Right ventricle myocardium inferior (tissue), 1 donor: Measurements from ENCODE around the gene WDR17. TPM values are rescaled to one million over a fixed set of nuclear protein-coding genes. Genes with fewer than 3 reads are reported as not detected.
A peak's percentile ranks its signal among the peaks of the same experiment; 100 is the strongest.

ENCODE experiments used
- ATAC-seq: fragments of 200-7000 bp; cut with Tn5 transposase; one replicate; pipeline ENCODE4 v1.9.1; 2020; ENCODE audit warnings: mild to moderate bottlenecking, moderate library complexity
- DNase-seq: peaks from one replicate; pipeline ENCODE4 v3.0.0; 2021; ENCODE audit errors: missing footprints
- intact Hi-C: fragments of 100-400 bp; cut with DNase I; formaldehyde crosslinking; loops from one replicate; pipeline ENCODE4 v1.11.0; 2022
- total RNA-seq: library from RNA; stranded (reverse); fragmentation: NEBNext Ultra II Directional; extraction: Animal tissue kit (Norgen Biotek cat#: 25700); gene quantifications from one replicate; pipeline ENCODE4 v1.2.1, GENCODE V29; 2021
- donor health status: DM: no; HTN: yes; CAD: no; lungs with severe emphysema.

Gene WDR17
- total RNA-seq, 1 donor from 2014 or later, result 0.43 TPM

GRCh38 chr4:176066757-176067156 lies 1.1 kb downstream of the WDR17 start:
- ATAC-seq (no peak), DNase-seq (no peak)

GRCh38 chr4:176077561-176077960 lies 11.9 kb downstream of the WDR17 start:
- intact Hi-C loops, result no loop called here
- ATAC-seq (no peak), DNase-seq (no peak)

More at GRCh38 chr4:176066757-176067156, 1.1 kb downstream of the WDR17 start:
- intact Hi-C loops, result no loop called here

GRCh38 chr4:176084769-176085168 lies 19.1 kb downstream of the WDR17 start:
- intact Hi-C loops, result no loop called here
- DNase-seq, result no peak
- ATAC-seq, result no peak

- intact Hi-C loops, result no loop called here
- no peak for DNase-seq
- peak; percentile 34 for ATAC-seq
Observed at GRCh38 chr4:176090115-176090514, 24.5 kb downstream of the WDR17 start.

GRCh38 chr4:176099314-176099713 lies 33.7 kb downstream of the WDR17 start:
- intact Hi-C loops, result no loop called here
- ATAC-seq, result no peak
- DNase-seq, result no peak

- DNase-seq, result no peak
- ATAC-seq, result no peak
Observed at GRCh38 chr4:176102414-176103063, 36.9 kb downstream of the WDR17 start.

GRCh38 chr4:176107695-176108094 lies 42.1 kb downstream of the WDR17 start:
- DNase-seq (no peak), ATAC-seq (no peak)
- intact Hi-C loops, result no loop called here

More at GRCh38 chr4:176102414-176103063, 36.9 kb downstream of the WDR17 start:
- intact Hi-C loops, result no loop called here

- intact Hi-C loops, result no loop called here
- DNase-seq, result no peak
- no peak for ATAC-seq
Observed at GRCh38 chr4:176123710-176124407, 58.2 kb downstream of the WDR17 start.

- ATAC-seq, result no peak
- intact Hi-C loops, result no loop called here
Observed at GRCh38 chr4:176125063-176125462, 59.4 kb downstream of the WDR17 start.

GRCh38 chr4:176134670-176135069 lies 69.0 kb downstream of the WDR17 start:
- no peak for DNase-seq
- intact Hi-C loops, result no loop called here
- no peak for ATAC-seq

More at GRCh38 chr4:176125063-176125462, 59.4 kb downstream of the WDR17 start:
- no peak for DNase-seq

- no peak for ATAC-seq
- intact Hi-C loops, result no loop called here
Observed at GRCh38 chr4:176137631-176138030, 72.0 kb downstream of the WDR17 start.

GRCh38 chr4:176139518-176139917 lies 73.9 kb downstream of the WDR17 start:
- DNase-seq (no peak), ATAC-seq (no peak)
- intact Hi-C loops, result no loop called here

More at GRCh38 chr4:176137631-176138030, 72.0 kb downstream of the WDR17 start:
- no peak for DNase-seq

GRCh38 chr4:176142253-176142652 lies 76.6 kb downstream of the WDR17 start:
- no peak for DNase-seq

GRCh38 chr4:176149680-176150355 lies 84.2 kb downstream of the WDR17 start:
- ATAC-seq, result no peak
- intact Hi-C loops, result loop anchor here (1.0 to 2.0 kb wide), 2 partner anchors 127 to 191 kb away; no protein-coding TSS in a partner anchor

More at GRCh38 chr4:176142253-176142652, 76.6 kb downstream of the WDR17 start:
- intact Hi-C loops, result no loop called here
- ATAC-seq, result no peak

GRCh38 chr4:176150356-176150682 lies 84.7 kb downstream of the WDR17 start:
- DNase-seq, result no peak
- intact Hi-C loops, result loop anchor here (1.0 to 2.0 kb wide), 2 partner anchors 127 to 190 kb away; no protein-coding TSS in a partner anchor

More at GRCh38 chr4:176149680-176150355, 84.2 kb downstream of the WDR17 start:
- no peak for DNase-seq

GRCh38 chr4:176150704-176151103 lies 85.1 kb downstream of the WDR17 start:
- DNase-seq (no peak), ATAC-seq (no peak)
- intact Hi-C loops, result loop anchor here (1.0 to 2.0 kb wide), 2 partner anchors 127 to 190 kb away; no protein-coding TSS in a partner anchor

More at GRCh38 chr4:176150356-176150682, 84.7 kb downstream of the WDR17 start:
- no peak for ATAC-seq

- no peak for ATAC-seq
Observed at GRCh38 chr4:176153124-176153523, 87.5 kb downstream of the WDR17 start.

GRCh38 chr4:176156656-176157055 lies 91.0 kb downstream of the WDR17 start:
- intact Hi-C loops, result no loop called here
- DNase-seq (no peak), ATAC-seq (no peak)

More at GRCh38 chr4:176153124-176153523, 87.5 kb downstream of the WDR17 start:
- intact Hi-C loops, result no loop called here
- DNase-seq, result no peak

- DNase-seq (no peak), ATAC-seq (no peak)
- intact Hi-C loops, result no loop called here
Observed at GRCh38 chr4:176163041-176163440, 97.4 kb downstream of the WDR17 start.
